Right lobe of liver (tissue), 6 donors: ENCODE measurements around the gene CEP350. TPM values are rescaled to one million over a fixed set of nuclear protein-coding genes. Genes with fewer than 3 reads are reported as not detected.
A peak's percentile ranks its signal among the peaks of the same experiment; 100 is the strongest.

Experiments
- ATAC-seq, 4 donors: fragments of 200-7000 bp; cut with Tn5 transposase; one replicate each; pipeline ENCODE4 v1.9.1; 2020; ENCODE audit warnings: mild to moderate bottlenecking in 4 of 4, moderate library complexity in 4 of 4
- DNase-seq, 3 donors: peaks; one replicate each; pipeline ENCODE4 v3.0.0-alpha.2; 2020
- H3K27ac ChIP-seq, 3 donors: fragments of 200-600 bp; one replicate each; pipeline ENCODE4 v1.8.0; 2022
- H3K27me3 ChIP-seq, 2 donors: fragments of 200-600 bp; one replicate each; pipeline ENCODE4 v1.8.0; 2022
- H3K36me3 ChIP-seq, 4 donors: fragments of 200-600 bp; sonication (generic) in 1 of 4; one replicate each; pipeline versions ENCODE4 v1.5.1 to v1.8.0; 2017 to 2022; ENCODE audit warnings: control low read depth in 1 of 4
- H3K4me1 ChIP-seq, 4 donors: fragments of 200-600 bp; sonication (generic) in 1 of 4; one replicate each; pipeline versions ENCODE4 v1.5.1 to v1.8.0; 2017 to 2022; ENCODE audit warnings: control low read depth in 1 of 4
- H3K4me3 ChIP-seq, 3 donors: fragments of 200-600 bp; one replicate each; pipeline ENCODE4 v1.8.0; 2022
- H3K9me3 ChIP-seq, 4 donors: fragments of 200-600 bp; sonication (generic) in 1 of 4; one replicate each; pipeline versions ENCODE4 v1.5.1 to v1.8.0; 2017 to 2022; ENCODE audit warnings: control low read depth in 1 of 4
- CTCF ChIP-seq, 4 donors: fragments of 200-600 bp in 3 of 4; fragments of 450-650 bp in 1 of 4; IDR thresholded peaks; one replicate each; pipeline versions ENCODE4 v1.5.1 to v1.8.0; 2016 to 2022; ENCODE audit warnings: antibody characterized with exemption in 4 of 4, mild to moderate bottlenecking in 2 of 4
- POLR2A ChIP-seq: fragments of 450-650 bp; IDR thresholded peaks from one replicate; pipeline ENCODE4 v1.6.1; 2017; ENCODE audit warnings: antibody characterized with exemption, mild to moderate bottlenecking
- WGBS: methylation state at CpG from one replicate; pipeline ENCODE4 v1.1.6; 2018; ENCODE audit warnings: low coverage, low lambda C conversion rate; ENCODE audit not compliant: insufficient coverage; ENCODE audit errors: missing lambda C conversion rate; 5-methylcytosine and 5-hydroxymethylcytosine counted together
- intact Hi-C, 2 donors: fragments of 100-400 bp; cut with DNase I; formaldehyde crosslinking; loops; one replicate each; pipeline versions ENCODE4 v1.11.2 to v1.14.1; 2022
- total RNA-seq, 6 experiments: library from RNA; depleted of rRNA in 2 of 6; stranded (reverse); fragments of >200 nt in 2 of 6; fragmentation: NEBNext Ultra II Directional in 3 of 6; extraction: Animal tissue kit (Norgen Biotek cat#: 25700) in 3 of 6; gene quantifications; one replicate each; pipeline versions ENCODE4 v1.1.0 to v1.2.4, GENCODE V29; 2016 to 2023
- donor health status: DM: no; HTN: yes; CAD: no.
- donor health status: DM: no; HTN: no; CAD: no.
- donor health status: DM: no; HTN: no; CAD: no.
- donor health status: DM: no; HTN: yes; CAD: no.
- donor health status: DM: no; HTN: yes; CAD: no.

Gene CEP350
- total RNA-seq, 6 experiments from 2014 or later, result 15.6 to 24.6 (median 21.3) TPM

- intact Hi-C loops, result no loop called here
- Histone ChIP-seq H3K27ac (no peak overlapping the region), H3K4me3 (no peak overlapping the region), H3K27me3 (no peaks in the 10 kb centered on the region), H3K4me1 (peaks cover 0 to 7% (median 0%) of the 10 kb centered on the region in 4 donors), H3K36me3 (peaks cover 0 to 32% (median 6%) of the 10 kb centered on the region in 4 donors), H3K9me3 (no peaks in the 10 kb centered on the region)
- DNase-seq (no peak), ATAC-seq (no peak)
- WGBS, result 66% methylated on average over 4 of the region's 4 CpGs
- TF ChIP-seq POLR2A (no peak), CTCF (IDR thresholded peaks at IDR 0.05) (no peak)
Measured at GRCh38 chr1:180114396-180114945, 159.9 kb downstream of the CEP350 start.

GRCh38 chr1:180116964-180117763, 162.6 kb downstream of the CEP350 start:
- Histone ChIP-seq H3K4me3 (no peak overlapping the region), H3K4me1 (peaks cover 0 to 7% (median 0%) of the 10 kb centered on the region in 4 donors), H3K9me3 (no peaks in the 10 kb centered on the region), H3K36me3 (peaks cover 0 to 8% (median 1%) of the 10 kb centered on the region in 4 donors), H3K27ac (no peak overlapping the region), H3K27me3 (no peaks in the 10 kb centered on the region)
- ATAC-seq (peak; percentile 50 to 57 (median 52)), DNase-seq (no peak)
- TF ChIP-seq POLR2A (no peak), CTCF (IDR thresholded peaks at IDR 0.05) (no peak)
- 31% methylated on average over 7 of the region's 14 CpGs for WGBS
- intact Hi-C loops, result no loop called here

- TF ChIP-seq CTCF (IDR thresholded peaks at IDR 0.05), result no peak
- TF ChIP-seq POLR2A, result no peak
- Histone ChIP-seq H3K36me3 (peaks cover 0 to 2% (median 0%) of the 10 kb centered on the region in 4 donors), H3K4me1 (peaks cover 0 to 7% (median 0%) of the 10 kb centered on the region in 4 donors), H3K27ac (no peak overlapping the region), H3K27me3 (no peaks in the 10 kb centered on the region), H3K9me3 (no peaks in the 10 kb centered on the region), H3K4me3 (no peak overlapping the region)
- ATAC-seq, result no peak
- intact Hi-C loops, result no loop called here
- WGBS, result 81% methylated on average over 2 of the region's 2 CpGs
- DNase-seq, result no peak
Measured at GRCh38 chr1:180117764-180118116, 163.1 kb downstream of the CEP350 start.

- TF ChIP-seq POLR2A (no peak), CTCF (IDR thresholded peaks at IDR 0.05) (no peak)
- Histone ChIP-seq H3K9me3 (no peaks in the 10 kb centered on the region), H3K27ac (no peak overlapping the region), H3K4me3 (no peak overlapping the region), H3K36me3 (no peaks in the 10 kb centered on the region), H3K4me1 (peaks cover 0 to 16% (median 0%) of the 10 kb centered on the region in 4 donors), H3K27me3 (no peaks in the 10 kb centered on the region)
- no peak for ATAC-seq
- 88% methylated on average over 2 of the region's 2 CpGs for WGBS
- no peak for DNase-seq
- intact Hi-C loops, result no loop called here
Measured at GRCh38 chr1:180119837-180120236, 165.2 kb downstream of the CEP350 start.
